Lung (tissue), 12 donors: ENCODE measurements around the gene ATF3. TPM values are rescaled to one million over a fixed set of nuclear protein-coding genes. Genes with fewer than 3 reads are reported as not detected.
A peak's percentile ranks its signal among the peaks of the same experiment; 100 is the strongest.

Experiments used
- ATAC-seq: fragments of 200-7000 bp; cut with Tn5 transposase; one replicate; pipeline ENCODE4 v1.9.1; 2020; ENCODE audit warnings: moderate number of reproducible peaks; ENCODE audit not compliant: insufficient read depth, low FRiP score
- DNase-seq, 3 donors: peaks; one replicate each; pipeline ENCODE4 v3.0.0-alpha.2; 2013 to 2017
- H3K27ac ChIP-seq, 2 donors: one replicate each; pipeline ENCODE4 v1.5.1; 2013; ENCODE audit warnings: mild to moderate bottlenecking in 2 of 2, moderate library complexity in 2 of 2, control low read depth in 1 of 2, inconsistent platforms in 1 of 2, low read depth in 1 of 2, low read length in 1 of 2
- H3K27me3 ChIP-seq, 3 donors: one replicate each; pipeline ENCODE4 v1.5.1; 2013; ENCODE audit warnings: low read length in 2 of 3; ENCODE audit not compliant: control insufficient read depth in 3 of 3, insufficient read depth in 3 of 3
- H3K36me3 ChIP-seq, 4 donors: one replicate each; pipeline ENCODE4 v1.5.1; 2013; ENCODE audit warnings: low read length in 4 of 4, mild to moderate bottlenecking in 1 of 4, moderate library complexity in 1 of 4; ENCODE audit not compliant: control insufficient read depth in 4 of 4, insufficient read depth in 4 of 4
- H3K4me1 ChIP-seq, 5 donors: one replicate each; pipeline ENCODE4 v1.5.1; 2013; ENCODE audit warnings: low read length in 5 of 5, mild to moderate bottlenecking in 2 of 5, moderate library complexity in 1 of 5; ENCODE audit not compliant: control insufficient read depth in 5 of 5, insufficient read depth in 5 of 5
- H3K4me3 ChIP-seq: one replicate; pipeline ENCODE4 v1.5.1; 2013; ENCODE audit warnings: mild to moderate bottlenecking, control low read depth, moderate library complexity
- H3K9ac ChIP-seq, 2 donors: one replicate each; pipeline ENCODE4 v1.5.1; 2013; ENCODE audit warnings: low read length in 2 of 2, control low read depth in 1 of 2; ENCODE audit not compliant: insufficient read depth in 1 of 2
- H3K9me3 ChIP-seq, 4 donors: one replicate each; pipeline ENCODE4 v1.5.1; 2013; ENCODE audit warnings: low read length in 3 of 4, mild to moderate bottlenecking in 1 of 4, moderate library complexity in 1 of 4; ENCODE audit not compliant: control insufficient read depth in 4 of 4, insufficient read depth in 3 of 4
- WGBS, 2 donors: extraction: QIAGEN DNeasy Blood & Tissue Kit; methylation state at CpG; one replicate each; pipeline ENCODE4 v1.1.7; 2013; 5-methylcytosine and 5-hydroxymethylcytosine counted together
- polyA plus RNA-seq, 2 donors: library from polyadenylated mRNA; stranded (reverse); fragments of 200-250 nt; gene quantifications; one replicate each; pipeline ENCODE4 v1.2.1, GENCODE V29; 2013
- total RNA-seq, 2 donors: library from RNA; depleted of rRNA in 1 of 2; stranded (reverse); fragments of >200 nt in 1 of 2; gene quantifications; one replicate each; pipeline ENCODE4 v1.2.1, GENCODE V29; 2014 to 2021
- TF ChIP-seq, protein P1 (sequence below): IDR thresholded peaks from 2 replicates; pipeline ENCODE4 v1.5.1; 2012; ENCODE audit warnings: mild to moderate bottlenecking; ENCODE audit errors: control extremely low read depth, extremely low read depth
- donor health status: control.
- donor health status: control.
- donor health status: Bipolar disorder and iron deficiency.
- donor health status: healthy.
- donor health status: DM: yes; HTN: yes; CAD: no.

Gene ATF3
- total and polyA plus RNA-seq, 4 donors = 15.9 to 44.1 (median 24.4) TPM

- TF ChIP-seq, protein P1, sequence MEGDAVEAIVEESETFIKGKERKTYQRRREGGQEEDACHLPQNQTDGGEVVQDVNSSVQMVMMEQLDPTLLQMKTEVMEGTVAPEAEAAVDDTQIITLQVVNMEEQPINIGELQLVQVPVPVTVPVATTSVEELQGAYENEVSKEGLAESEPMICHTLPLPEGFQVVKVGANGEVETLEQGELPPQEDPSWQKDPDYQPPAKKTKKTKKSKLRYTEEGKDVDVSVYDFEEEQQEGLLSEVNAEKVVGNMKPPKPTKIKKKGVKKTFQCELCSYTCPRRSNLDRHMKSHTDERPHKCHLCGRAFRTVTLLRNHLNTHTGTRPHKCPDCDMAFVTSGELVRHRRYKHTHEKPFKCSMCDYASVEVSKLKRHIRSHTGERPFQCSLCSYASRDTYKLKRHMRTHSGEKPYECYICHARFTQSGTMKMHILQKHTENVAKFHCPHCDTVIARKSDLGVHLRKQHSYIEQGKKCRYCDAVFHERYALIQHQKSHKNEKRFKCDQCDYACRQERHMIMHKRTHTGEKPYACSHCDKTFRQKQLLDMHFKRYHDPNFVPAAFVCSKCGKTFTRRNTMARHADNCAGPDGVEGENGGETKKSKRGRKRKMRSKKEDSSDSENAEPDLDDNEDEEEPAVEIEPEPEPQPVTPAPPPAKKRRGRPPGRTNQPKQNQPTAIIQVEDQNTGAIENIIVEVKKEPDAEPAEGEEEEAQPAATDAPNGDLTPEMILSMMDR = no peak
- no peak overlapping the region for H3K4me3 ChIP-seq
- H3K27me3 ChIP-seq = no peaks in the 10 kb centered on the region
- H3K9me3 ChIP-seq = peaks cover 0 to 5% (median 0%) of the 10 kb centered on the region in 4 donors
- peak overlapping the region in 1 of 2 donors; percentile 51 for H3K27ac ChIP-seq
- DNase-seq (no peak), ATAC-seq (no peak)
- H3K9ac ChIP-seq = no peak overlapping the region
- WGBS, 2 donors = 74 to 88% methylated on average over 5 of the region's 5 CpGs
- no peaks in the 10 kb centered on the region for H3K36me3 ChIP-seq
- H3K4me1 ChIP-seq = peaks cover 0 to 12% (median 3%) of the 10 kb centered on the region in 5 donors
Observed at GRCh38 chr1:212561501-212561931, 47.0 kb upstream of the ATF3 start.

DNA sequence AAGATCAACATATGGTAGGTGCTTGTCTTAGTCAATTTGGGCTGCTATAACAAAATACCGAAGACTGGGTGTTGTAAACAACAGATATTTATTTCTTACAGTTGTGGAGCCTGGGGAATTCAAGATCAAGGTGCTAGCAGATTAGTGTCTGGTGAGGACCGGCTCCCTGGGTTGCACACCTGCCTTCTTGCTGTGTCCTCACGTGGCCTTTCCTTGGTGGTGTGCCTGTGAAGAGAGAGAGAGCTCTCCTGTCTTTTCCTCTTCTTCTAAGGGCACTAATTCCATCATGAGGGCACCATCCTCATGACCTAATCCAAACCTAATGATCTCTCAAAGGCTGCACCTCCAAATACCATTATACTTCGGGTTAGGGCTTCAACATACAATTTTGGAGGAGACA, 45.8 kb upstream of the ATF3 start:
- WGBS, 2 donors = 89 to 90% methylated on average over 4 of the region's 4 CpGs
- Histone ChIP-seq H3K27me3 (no peaks in the 10 kb centered on the region), H3K4me1 (peaks cover 0 to 18% (median 5%) of the 10 kb centered on the region in 5 donors), H3K4me3 (no peak overlapping the region), H3K9me3 (peaks cover 0 to 5% (median 0%) of the 10 kb centered on the region in 4 donors), H3K36me3 (no peaks in the 10 kb centered on the region), H3K9ac (no peak overlapping the region), H3K27ac (no peak overlapping the region)
- TF ChIP-seq, protein P1 = no peak
- no peak for DNase-seq
- no peak for ATAC-seq

DNA sequence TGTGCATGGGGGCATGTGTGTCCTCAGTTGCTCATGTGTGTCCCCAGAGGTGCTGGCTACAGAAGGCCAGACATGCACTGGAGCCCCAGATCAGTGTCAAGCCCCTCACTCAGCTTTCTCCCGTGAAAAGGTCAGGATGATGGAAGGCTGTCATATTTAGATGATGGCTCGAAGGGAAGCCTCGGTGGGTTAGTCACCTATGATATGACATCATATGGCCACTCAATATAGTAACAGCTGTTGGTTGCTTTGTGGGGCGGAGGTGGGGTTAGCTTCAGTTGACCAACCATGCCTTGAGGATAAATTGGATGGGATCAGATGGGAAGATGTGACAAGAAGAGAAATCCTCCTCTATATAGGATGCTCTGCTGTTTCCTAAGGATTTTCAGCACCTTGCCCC, 43.5 kb upstream of the ATF3 start:
- H3K36me3 ChIP-seq = no peaks in the 10 kb centered on the region
- no peak for DNase-seq
- H3K27ac ChIP-seq = no peak overlapping the region
- WGBS, 2 donors = 86 to 90% methylated on average over 4 of the region's 4 CpGs
- peaks cover 0 to 3% (median 0%) of the 10 kb centered on the region in 3 donors for H3K27me3 ChIP-seq
- TF ChIP-seq, protein P1 = no peak
- H3K4me1 ChIP-seq = peaks cover 0 to 8% (median 5%) of the 10 kb centered on the region in 5 donors
- H3K9me3 ChIP-seq = peaks cover 0 to 5% (median 0%) of the 10 kb centered on the region in 4 donors
- H3K4me3 ChIP-seq = no peak overlapping the region
- H3K9ac ChIP-seq = no peak overlapping the region
- no peak for ATAC-seq
